Endothelial cell (in vitro differentiated cells): ENCODE data around the gene KRT26. TPM values are rescaled to one million over a fixed set of nuclear protein-coding genes. Genes with fewer than 3 reads are reported as not detected.
A peak's percentile ranks its signal among the peaks of the same experiment; 100 is the strongest.

Experiments
- DNase-seq: peaks from one replicate; pipeline ENCODE4 v3.0.0; 2021; ENCODE audit warnings: low spot score
- H3K27ac Mint-ChIP-seq: one replicate; pipeline ENCODE4 v1.8.0; 2021; ENCODE audit warnings: mixed read lengths, inconsistent platforms; ENCODE audit not compliant: unreplicated experiment
- H3K27me3 Mint-ChIP-seq: one replicate; pipeline ENCODE4 v1.8.0; 2021; ENCODE audit warnings: mild to moderate bottlenecking, moderate library complexity, mixed read lengths, inconsistent platforms; ENCODE audit not compliant: unreplicated experiment
- H3K36me3 Mint-ChIP-seq: one replicate; pipeline ENCODE4 v1.8.0; 2021; ENCODE audit warnings: mild to moderate bottlenecking, low read depth, mixed read lengths, inconsistent platforms; ENCODE audit not compliant: unreplicated experiment
- H3K4me1 Mint-ChIP-seq: one replicate; pipeline ENCODE4 v1.8.0; 2021; ENCODE audit warnings: mild to moderate bottlenecking, mixed read lengths, inconsistent platforms; ENCODE audit not compliant: unreplicated experiment
- H3K4me3 Mint-ChIP-seq: one replicate; pipeline ENCODE4 v1.8.0; 2021; ENCODE audit warnings: mild to moderate bottlenecking, mixed read lengths, inconsistent platforms; ENCODE audit not compliant: unreplicated experiment
- H3K9me3 Mint-ChIP-seq: one replicate; pipeline ENCODE4 v1.8.0; 2021; ENCODE audit warnings: mixed read lengths, inconsistent platforms; ENCODE audit not compliant: unreplicated experiment
- CTCF ChIP-seq: fragments of 200-600 bp; sonication (generic); IDR thresholded peaks from one replicate; pipeline ENCODE4 v1.5.0; 2021; ENCODE audit warnings: antibody characterized with exemption; ENCODE audit not compliant: unreplicated experiment
- long read RNA-seq: library from polyadenylated mRNA; unstranded; transcript quantifications from one replicate; pipeline ENCODE4 v2.0.0, GENCODE V29; 2020; ENCODE audit not compliant: unreplicated experiment
- total RNA-seq: library from RNA; stranded (reverse); fragmentation: NEBNext Ultra II Directional; extraction: Animal tissue kit (Norgen Biotek cat#: 25700); gene quantifications from one replicate; pipeline ENCODE4 v1.2.1, GENCODE V29; 2021; ENCODE audit not compliant: unreplicated experiment

KRT26 gene
- total RNA-seq = not detected
- long read RNA-seq = 0 reads

GRCh38 chr17:40772101-40772500 lies at the start of gene KRT26:
KRT26 (minus strand) TSS chr17:40772201; CDS start chr17:40772113, 88 bp downstream.
- Mint-ChIP-seq H3K4me3 (no peak within 1 kb of the TSS), H3K9me3 (no peaks in the 10 kb centered on the region), H3K27me3 (no peaks in the 10 kb centered on the region), H3K36me3 (no peaks in the 10 kb centered on the region), H3K27ac (no peak within 1 kb of the TSS), H3K4me1 (no peaks in the 10 kb centered on the region)
- DNase-seq = no peak
- TF ChIP-seq CTCF = no peak

DNA sequence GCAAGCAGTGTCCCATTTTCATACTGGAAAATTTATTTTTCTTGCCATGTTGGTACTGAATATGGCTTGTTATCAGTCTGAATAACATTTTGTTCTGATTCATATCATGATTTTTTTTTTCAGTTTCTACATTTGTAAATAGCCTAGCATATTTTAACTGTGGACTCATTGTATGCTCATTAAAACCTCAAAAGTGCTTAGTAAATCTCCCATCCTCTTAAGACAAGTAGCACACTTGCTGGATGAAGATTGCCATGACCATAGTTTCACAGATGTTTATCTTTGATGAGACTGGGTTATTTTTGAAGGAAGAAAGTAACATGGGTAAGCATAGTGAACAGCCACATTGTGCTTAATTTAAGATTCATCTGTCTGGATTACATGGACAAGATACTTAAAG lies 49.5 kb upstream of the KRT26 start:
- H3K9me3 Mint-ChIP-seq = no peaks in the 10 kb centered on the region
- peaks cover 19% of the 10 kb centered on the region for H3K36me3 Mint-ChIP-seq
- peaks cover 30% of the 10 kb centered on the region for H3K4me1 Mint-ChIP-seq
- no peak for DNase-seq
- H3K4me3 Mint-ChIP-seq = no peak overlapping the region
- peaks cover 2% of the 10 kb centered on the region for H3K27me3 Mint-ChIP-seq
- no peak overlapping the region for H3K27ac Mint-ChIP-seq
- no peak for TF ChIP-seq CTCF

DNA sequence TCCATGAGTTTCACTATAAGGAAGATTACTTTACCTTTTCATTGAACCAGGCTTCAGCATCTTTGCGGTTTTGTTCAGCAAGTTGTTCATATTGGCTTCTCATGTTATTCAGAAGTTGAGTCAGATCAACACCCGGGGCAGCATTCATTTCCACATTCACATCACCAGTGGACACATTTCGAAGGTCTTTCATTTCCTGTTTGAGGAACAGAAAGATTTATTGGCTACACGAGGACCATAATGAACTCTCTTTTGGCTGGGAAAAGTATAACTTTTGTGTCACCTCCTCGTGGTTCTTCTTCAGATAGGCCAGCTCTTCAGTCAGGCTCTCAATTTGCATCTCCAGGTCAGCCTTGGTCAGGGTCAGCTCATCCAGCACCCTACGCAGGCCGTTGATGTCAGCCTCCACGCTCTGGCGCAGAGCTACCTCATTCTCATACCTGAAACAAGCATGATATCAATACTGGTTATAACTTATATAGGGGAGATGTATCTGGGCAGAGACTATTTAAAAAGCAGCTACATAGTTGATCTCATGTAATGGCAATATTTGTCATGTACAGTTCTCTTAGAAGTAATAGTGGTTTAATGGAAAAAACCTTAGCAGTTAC lies 48.3 kb upstream of the KRT26 start:
- no peak for DNase-seq
- peaks cover 30% of the 10 kb centered on the region for H3K4me1 Mint-ChIP-seq
- TF ChIP-seq CTCF = no peak
- peak overlapping the region; percentile 95 for H3K27ac Mint-ChIP-seq
- H3K9me3 Mint-ChIP-seq = no peaks in the 10 kb centered on the region
- no peaks in the 10 kb centered on the region for H3K27me3 Mint-ChIP-seq
- H3K4me3 Mint-ChIP-seq = peak overlapping the region; percentile 2
- H3K36me3 Mint-ChIP-seq = peaks cover 17% of the 10 kb centered on the region

DNA sequence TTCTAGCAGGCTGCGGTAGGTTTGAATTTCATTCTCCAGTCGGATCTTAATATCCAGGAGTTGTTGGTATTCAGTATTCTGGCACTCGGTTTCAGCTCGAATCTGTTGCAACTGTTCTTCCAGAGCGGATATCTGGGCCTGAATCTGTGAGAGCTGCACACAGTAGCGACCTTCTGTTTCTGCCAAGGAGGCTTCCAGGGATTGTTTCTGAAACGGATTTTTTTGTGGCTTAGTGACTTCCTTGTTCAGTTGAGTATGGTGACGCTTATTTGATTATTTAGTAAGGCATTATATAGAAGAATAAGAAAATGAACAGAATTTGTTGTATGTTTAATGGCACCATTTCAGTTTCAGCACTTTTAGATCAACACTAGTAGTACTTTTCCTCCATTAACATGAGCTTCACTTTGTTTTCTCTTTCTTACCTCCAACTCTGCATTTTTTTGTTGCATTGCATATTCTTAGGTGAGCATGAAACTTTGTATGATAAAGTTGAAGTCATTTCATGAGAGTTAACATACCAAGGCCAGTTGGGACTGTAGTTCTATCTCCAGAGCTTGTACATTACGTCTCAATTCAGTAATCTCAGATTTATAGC lies 47.6 kb upstream of the KRT26 start:
- Mint-ChIP-seq H3K27me3 (no peaks in the 10 kb centered on the region), H3K36me3 (peaks cover 17% of the 10 kb centered on the region), H3K4me1 (peaks cover 30% of the 10 kb centered on the region), H3K9me3 (no peaks in the 10 kb centered on the region), H3K4me3 (peak overlapping the region; percentile 90), H3K27ac (peak overlapping the region; percentile 95)
- no peak for TF ChIP-seq CTCF
- peak; percentile 18 for DNase-seq

DNA sequence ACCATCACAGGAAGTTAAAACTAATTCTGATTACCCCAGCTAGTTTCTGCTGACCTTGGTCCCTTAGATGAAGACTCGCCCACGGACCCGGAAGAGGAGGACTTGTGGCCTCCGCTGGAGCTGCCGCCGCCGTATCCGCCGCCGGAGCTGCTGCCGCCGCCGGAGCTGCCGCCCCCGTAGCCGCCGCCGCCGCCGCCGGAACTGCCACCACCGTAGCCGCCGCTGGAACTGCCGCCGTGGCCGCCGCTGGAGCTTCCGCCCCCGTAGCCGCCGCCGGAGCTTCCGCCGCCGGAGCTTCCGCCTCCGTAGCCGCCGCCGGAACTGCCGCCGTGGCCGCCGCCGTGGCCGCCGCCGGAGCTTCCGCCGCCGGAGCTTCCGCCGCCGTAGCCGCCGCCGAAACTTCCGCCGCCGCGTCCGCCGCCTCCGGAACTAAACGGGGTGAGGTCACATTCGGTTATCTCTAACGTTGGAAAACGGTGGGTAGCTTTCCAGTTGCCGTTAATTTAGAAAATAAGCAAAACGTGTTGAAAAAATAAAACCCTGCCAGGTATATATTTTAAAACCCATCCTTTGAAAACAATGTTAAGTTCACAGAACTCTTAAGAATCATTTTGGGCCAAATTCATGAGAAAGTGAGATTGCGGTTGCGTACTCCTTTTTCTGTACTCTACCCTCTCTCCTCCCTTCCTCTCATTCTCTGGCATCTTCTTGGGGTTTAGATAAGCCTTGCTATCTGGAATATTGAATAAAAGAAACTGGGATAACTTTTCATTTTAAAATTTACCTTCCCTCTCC lies 46.9 kb upstream of the KRT26 start:
- peak overlapping the region; percentile 98 for H3K27ac Mint-ChIP-seq
- no peak for TF ChIP-seq CTCF
- DNase-seq = peak; percentile 88
- H3K4me3 Mint-ChIP-seq = peak overlapping the region; percentile 98
- H3K9me3 Mint-ChIP-seq = no peaks in the 10 kb centered on the region
- H3K36me3 Mint-ChIP-seq = peaks cover 17% of the 10 kb centered on the region
- H3K27me3 Mint-ChIP-seq = no peaks in the 10 kb centered on the region
- peaks cover 30% of the 10 kb centered on the region for H3K4me1 Mint-ChIP-seq
